DND-41 (cell line): ENCODE measurements around the gene C3orf62.

Source experiments
- CTCF ChIP-seq: IDR thresholded peaks from 2 replicates; pipeline ENCODE4 v1.5.1; 2012; ENCODE audit warnings: borderline replicate concordance, low read length, moderate library complexity, mild to moderate bottlenecking; ENCODE audit not compliant: poor library complexity, severe bottlenecking; ENCODE audit errors: extremely low read depth
- EZH2 ChIP-seq: IDR thresholded peaks from 3 replicates; pipeline ENCODE4 v1.6.1; 2012; ENCODE audit warnings: borderline replicate concordance, low read depth, mild to moderate bottlenecking, moderate library complexity, low read length, inconsistent platforms; ENCODE audit not compliant: severe bottlenecking

GRCh38 chr3:49298511-49298910 is 21.5 kb upstream of the C3orf62 start:
- TF ChIP-seq CTCF (no peak), EZH2 (no peak)
